Glutamatergic neuron (in vitro differentiated cells): Measurements from ENCODE around the gene USP7. TPM values are rescaled to one million over a fixed set of nuclear protein-coding genes. Genes with fewer than 3 reads are reported as not detected.
A peak's percentile ranks its signal among the peaks of the same experiment; 100 is the strongest.

ENCODE experiments used
- DNase-seq: peaks from one replicate; pipeline ENCODE4 v3.0.0; 2022
- H3K27ac Mint-ChIP-seq: one replicate; pipeline ENCODE4 v1.8.0; 2020; ENCODE audit warnings: mild to moderate bottlenecking, mixed read lengths, inconsistent platforms; ENCODE audit not compliant: unreplicated experiment
- H3K27me3 Mint-ChIP-seq: one replicate; pipeline ENCODE4 v1.8.0; 2020; ENCODE audit warnings: mild to moderate bottlenecking, moderate library complexity, mixed read lengths, inconsistent platforms; ENCODE audit not compliant: unreplicated experiment
- H3K36me3 Mint-ChIP-seq: one replicate; pipeline ENCODE4 v1.8.0; 2020; ENCODE audit warnings: mild to moderate bottlenecking, mixed read lengths, inconsistent platforms; ENCODE audit not compliant: unreplicated experiment
- H3K4me1 Mint-ChIP-seq: one replicate; pipeline ENCODE4 v1.8.0; 2020; ENCODE audit warnings: mild to moderate bottlenecking, low read depth, mixed read lengths, inconsistent platforms; ENCODE audit not compliant: unreplicated experiment
- H3K4me3 Mint-ChIP-seq: one replicate; pipeline ENCODE4 v1.8.0; 2020; ENCODE audit warnings: mild to moderate bottlenecking, mixed read lengths, inconsistent platforms; ENCODE audit not compliant: unreplicated experiment
- H3K9me3 Mint-ChIP-seq: one replicate; pipeline ENCODE4 v1.8.0; 2020; ENCODE audit warnings: mild to moderate bottlenecking, moderate library complexity, mixed read lengths, inconsistent platforms; ENCODE audit not compliant: unreplicated experiment
- total RNA-seq: library from RNA; stranded (reverse); fragmentation: NEBNext Ultra II Directional; extraction: Animal tissue kit (Norgen Biotek cat#: 25700); gene quantifications from one replicate; pipeline ENCODE4 v1.2.1, GENCODE V29; 2021; ENCODE audit not compliant: unreplicated experiment
- TF ChIP-seq, protein P1 (sequence below): fragments of 200-600 bp; sonication (generic); IDR thresholded peaks from one replicate; pipeline ENCODE4 v1.5.0; 2021; ENCODE audit not compliant: partially characterized antibody, unreplicated experiment

The USP7 gene
- total RNA-seq, 1 donor from 2014 or later, result 167 TPM

DNA sequence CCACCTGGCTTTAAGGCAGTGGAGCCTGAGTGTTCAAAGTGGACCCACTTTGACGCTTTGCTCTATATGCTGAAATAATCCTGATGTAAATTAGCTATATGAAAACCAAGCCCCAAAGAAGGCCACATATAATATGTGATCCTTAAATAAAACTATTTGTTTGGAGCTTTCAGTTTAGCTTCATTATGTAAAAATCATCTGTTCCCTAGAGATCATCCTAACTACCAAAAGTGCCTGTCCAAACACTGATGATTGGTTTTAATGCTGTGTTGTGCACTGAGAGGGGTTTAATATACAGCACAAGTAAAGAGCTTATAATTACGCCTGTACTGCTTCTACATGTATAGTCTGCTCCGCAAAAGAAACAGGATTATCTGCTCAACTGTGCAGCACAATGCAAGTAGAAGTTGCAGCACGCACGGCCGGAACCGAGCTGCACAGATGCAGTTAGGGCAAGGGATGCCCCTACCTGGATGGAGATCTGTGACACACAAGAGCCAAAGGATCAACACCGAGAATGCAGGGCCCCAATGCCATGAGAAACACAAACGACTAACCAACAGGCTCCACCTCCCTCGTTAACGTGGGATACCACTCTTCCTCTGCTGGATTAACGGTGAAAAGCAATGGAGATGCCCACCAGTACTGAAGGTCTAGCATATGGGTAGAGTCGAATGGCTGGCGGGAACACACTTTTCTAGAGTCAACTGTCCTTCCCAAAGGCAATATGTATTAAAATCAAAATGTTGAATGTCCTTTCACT, 20.5 kb downstream of the USP7 start:
- Mint-ChIP-seq H3K4me1 (peaks cover 66% of the 10 kb centered on the region), H3K4me3 (peak overlapping the region; percentile 67), H3K36me3 (no peaks in the 10 kb centered on the region), H3K27ac (peak overlapping the region; percentile 91), H3K27me3 (peaks cover 7% of the 10 kb centered on the region), H3K9me3 (peaks cover 16% of the 10 kb centered on the region)
- TF ChIP-seq, protein P1, sequence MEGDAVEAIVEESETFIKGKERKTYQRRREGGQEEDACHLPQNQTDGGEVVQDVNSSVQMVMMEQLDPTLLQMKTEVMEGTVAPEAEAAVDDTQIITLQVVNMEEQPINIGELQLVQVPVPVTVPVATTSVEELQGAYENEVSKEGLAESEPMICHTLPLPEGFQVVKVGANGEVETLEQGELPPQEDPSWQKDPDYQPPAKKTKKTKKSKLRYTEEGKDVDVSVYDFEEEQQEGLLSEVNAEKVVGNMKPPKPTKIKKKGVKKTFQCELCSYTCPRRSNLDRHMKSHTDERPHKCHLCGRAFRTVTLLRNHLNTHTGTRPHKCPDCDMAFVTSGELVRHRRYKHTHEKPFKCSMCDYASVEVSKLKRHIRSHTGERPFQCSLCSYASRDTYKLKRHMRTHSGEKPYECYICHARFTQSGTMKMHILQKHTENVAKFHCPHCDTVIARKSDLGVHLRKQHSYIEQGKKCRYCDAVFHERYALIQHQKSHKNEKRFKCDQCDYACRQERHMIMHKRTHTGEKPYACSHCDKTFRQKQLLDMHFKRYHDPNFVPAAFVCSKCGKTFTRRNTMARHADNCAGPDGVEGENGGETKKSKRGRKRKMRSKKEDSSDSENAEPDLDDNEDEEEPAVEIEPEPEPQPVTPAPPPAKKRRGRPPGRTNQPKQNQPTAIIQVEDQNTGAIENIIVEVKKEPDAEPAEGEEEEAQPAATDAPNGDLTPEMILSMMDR, result no peak
- no peak for DNase-seq

DNA sequence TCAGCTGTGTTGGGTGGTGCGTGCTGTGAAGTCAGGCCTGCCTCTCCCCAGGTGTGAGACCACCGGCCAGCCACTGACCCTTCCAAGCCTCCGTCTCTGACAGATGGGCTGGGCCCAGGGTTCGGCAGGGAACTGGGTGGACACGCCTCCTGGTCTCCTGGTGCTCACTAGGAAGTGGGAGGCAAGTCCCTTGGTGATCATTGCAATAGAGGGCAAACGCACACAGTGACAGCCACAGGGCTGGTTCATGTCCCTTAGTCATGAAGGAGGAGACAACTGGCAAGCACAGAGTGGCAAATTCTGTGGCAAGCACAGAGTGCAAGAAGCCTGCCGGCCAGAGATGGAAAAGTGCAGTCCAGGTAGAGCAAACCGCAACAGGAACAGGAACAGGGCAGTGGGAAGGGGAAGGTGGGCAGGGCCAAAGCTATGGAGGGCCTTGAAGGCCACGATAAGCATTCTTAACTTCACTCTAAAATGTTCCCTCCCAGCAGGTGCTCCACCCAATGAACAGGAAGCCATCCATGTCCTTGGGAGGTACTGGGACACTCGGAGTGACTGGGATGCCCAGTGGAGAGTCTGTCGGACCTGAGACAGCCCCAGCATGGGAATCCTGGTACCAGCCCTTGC, 21.9 kb downstream of the USP7 start:
- H3K9me3 Mint-ChIP-seq, result peaks cover 12% of the 10 kb centered on the region
- H3K36me3 Mint-ChIP-seq, result no peaks in the 10 kb centered on the region
- H3K4me3 Mint-ChIP-seq, result peak overlapping the region; percentile 62
- peaks cover 59% of the 10 kb centered on the region for H3K4me1 Mint-ChIP-seq
- DNase-seq, result no peak
- H3K27me3 Mint-ChIP-seq, result peaks cover 3% of the 10 kb centered on the region
- TF ChIP-seq, protein P1, result no peak
- H3K27ac Mint-ChIP-seq, result peak overlapping the region; percentile 64

DNA sequence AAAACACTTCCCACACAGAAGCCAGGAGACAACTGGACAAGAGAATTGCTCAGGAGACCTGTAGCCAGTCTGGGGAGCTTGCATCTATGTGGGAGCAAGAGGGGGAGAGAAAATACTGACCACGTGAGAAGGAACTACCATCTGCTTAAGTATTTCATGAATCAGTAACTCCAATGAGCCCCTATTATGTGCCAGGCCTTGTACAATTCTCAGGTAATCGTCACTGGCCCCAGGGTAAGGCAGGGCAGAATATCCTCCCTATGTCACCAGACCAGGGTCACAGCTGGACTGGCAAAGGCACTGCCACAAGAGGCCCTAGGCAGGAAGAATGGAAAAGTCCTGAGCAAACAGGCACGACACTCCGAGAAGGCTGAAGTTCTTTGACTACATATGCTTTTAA, 25.9 kb downstream of the USP7 start:
- peaks cover 3% of the 10 kb centered on the region for H3K9me3 Mint-ChIP-seq
- H3K4me3 Mint-ChIP-seq, result no peak overlapping the region
- no peak overlapping the region for H3K27ac Mint-ChIP-seq
- peaks cover 43% of the 10 kb centered on the region for H3K4me1 Mint-ChIP-seq
- no peak for DNase-seq
- H3K27me3 Mint-ChIP-seq, result no peaks in the 10 kb centered on the region
- TF ChIP-seq, protein P1, result no peak
- no peaks in the 10 kb centered on the region for H3K36me3 Mint-ChIP-seq

DNA sequence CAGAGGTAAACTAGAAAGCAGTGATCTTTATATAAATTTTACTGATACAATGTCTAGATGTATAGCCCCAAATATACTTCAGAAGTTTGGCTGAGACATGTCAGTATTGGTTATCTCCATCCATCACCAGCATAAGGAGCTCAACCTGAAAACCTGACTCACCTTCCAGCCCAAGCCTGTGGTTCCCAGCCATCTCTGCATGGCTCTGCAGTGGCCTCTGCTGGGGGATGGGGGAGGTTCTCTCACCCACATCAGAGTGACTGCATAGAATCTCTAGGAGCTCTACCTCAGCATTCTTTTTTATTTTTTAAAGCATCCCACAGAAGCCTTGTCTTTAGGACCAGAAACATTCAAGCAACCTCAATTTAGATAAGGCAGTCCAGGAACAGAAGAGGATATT, 27.3 kb downstream of the USP7 start:
- peak; percentile 76 for DNase-seq
- peaks cover 43% of the 10 kb centered on the region for H3K4me1 Mint-ChIP-seq
- H3K36me3 Mint-ChIP-seq, result no peaks in the 10 kb centered on the region
- peaks cover 2% of the 10 kb centered on the region for H3K27me3 Mint-ChIP-seq
- H3K27ac Mint-ChIP-seq, result no peak overlapping the region
- TF ChIP-seq, protein P1, result peak; percentile 29
- H3K4me3 Mint-ChIP-seq, result no peak overlapping the region
- no peaks in the 10 kb centered on the region for H3K9me3 Mint-ChIP-seq

DNA sequence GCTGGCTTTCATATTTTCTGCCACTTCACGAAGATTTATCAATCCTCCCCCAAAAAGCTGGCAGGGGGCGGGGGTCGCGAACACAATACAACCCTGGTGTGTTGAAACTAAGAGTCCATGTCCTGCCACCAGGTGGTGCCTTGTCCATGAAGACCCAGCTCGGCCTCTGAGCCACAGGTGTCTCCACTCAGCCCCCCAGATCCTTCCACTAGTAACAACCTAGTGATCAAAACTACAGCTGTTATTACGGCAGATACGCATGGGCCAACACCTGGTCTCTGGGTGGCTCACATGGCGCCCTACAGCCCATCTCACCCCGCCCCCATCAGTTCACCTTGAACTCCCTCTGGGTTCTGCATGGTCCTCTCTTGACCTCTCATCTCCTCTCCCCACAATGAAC, 27.7 kb downstream of the USP7 start:
- no peak for DNase-seq
- Mint-ChIP-seq H3K27me3 (peaks cover 2% of the 10 kb centered on the region), H3K9me3 (no peaks in the 10 kb centered on the region), H3K27ac (no peak overlapping the region), H3K36me3 (no peaks in the 10 kb centered on the region), H3K4me3 (no peak overlapping the region), H3K4me1 (peaks cover 44% of the 10 kb centered on the region)
- TF ChIP-seq, protein P1, result peak; percentile 30
